Adipocyte (in vitro differentiated cells): ENCODE measurements around the gene PTPRK.

Experiments used
- DNase-seq: peaks from one replicate; pipeline ENCODE4 v3.0.0-alpha.2; 2015; ENCODE audit warnings: low read depth
- H3K27me3 ChIP-seq: replicated peaks from 2 replicates; pipeline ENCODE4 v1.7.0; 2013; ENCODE audit warnings: mild to moderate bottlenecking, low read length, moderate library complexity; ENCODE audit not compliant: control insufficient read depth, insufficient read depth
- H3K36me3 ChIP-seq: 2 replicates; pipeline ENCODE4 v1.7.0; 2013; ENCODE audit warnings: low read length, mild to moderate bottlenecking, moderate library complexity; ENCODE audit not compliant: control insufficient read depth, insufficient read depth, severe bottlenecking
- H3K4me1 ChIP-seq: 2 replicates; pipeline ENCODE4 v1.7.0; 2013; ENCODE audit warnings: mild to moderate bottlenecking, low read length, moderate library complexity; ENCODE audit not compliant: control insufficient read depth, insufficient read depth
- H3K4me3 ChIP-seq: 2 replicates; pipeline ENCODE4 v1.7.0; 2013; ENCODE audit warnings: mild to moderate bottlenecking, low read length, moderate library complexity
- H3K9ac ChIP-seq: 2 replicates; pipeline ENCODE4 v1.7.0; 2013; ENCODE audit warnings: mild to moderate bottlenecking, low read length, moderate library complexity
- H3K9me3 ChIP-seq: 2 replicates; pipeline ENCODE4 v1.7.0; 2013; ENCODE audit warnings: mild to moderate bottlenecking, low read length, moderate library complexity; ENCODE audit not compliant: control insufficient read depth

Gene PTPRK

DNA sequence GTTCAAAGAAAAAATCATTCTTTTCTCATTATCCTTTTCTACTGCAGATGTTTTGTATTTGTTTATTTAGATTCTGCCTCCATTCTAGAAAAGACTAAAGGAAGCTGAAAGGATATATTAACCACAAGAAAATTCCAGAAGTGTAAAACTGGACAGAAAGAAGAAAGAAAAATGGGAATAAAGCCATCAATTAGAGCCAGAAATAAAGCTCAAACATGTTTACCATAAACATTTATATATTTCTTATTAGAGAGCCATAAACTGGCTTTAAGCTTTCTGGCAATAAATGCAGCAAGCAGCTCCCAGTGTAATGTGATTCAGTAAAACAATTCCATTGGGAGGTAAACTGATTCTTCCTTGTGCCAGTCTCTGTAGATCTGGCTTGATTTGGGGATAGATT lies 244.1 kb downstream of the PTPRK start:
- no peak overlapping the region for H3K9ac ChIP-seq

DNA sequence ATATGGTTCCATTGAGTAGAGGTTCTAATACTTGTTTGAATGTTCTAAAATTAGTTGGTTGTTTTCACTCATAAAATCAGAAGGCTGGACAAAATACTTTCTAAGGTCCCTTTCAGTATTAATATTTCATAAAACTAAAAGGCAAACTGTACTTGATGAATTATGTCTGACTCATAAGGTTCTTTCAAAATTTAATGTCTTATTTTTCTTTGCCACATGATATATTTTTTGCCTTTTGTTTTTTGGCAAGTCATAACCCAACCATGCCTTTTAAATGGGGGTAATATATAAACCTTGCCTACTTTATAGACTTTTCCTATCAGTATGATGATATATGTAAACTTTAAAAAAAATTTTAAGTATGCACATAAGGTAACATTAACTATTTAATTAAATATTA lies 244.7 kb downstream of the PTPRK start:
- Histone ChIP-seq H3K27me3 (no peaks in the 10 kb centered on the region), H3K9me3 (no peaks in the 10 kb centered on the region), H3K36me3 (no peaks in the 10 kb centered on the region), H3K4me1 (peaks cover 22% of the 10 kb centered on the region), H3K9ac (no peak overlapping the region), H3K4me3 (no peak overlapping the region)
- DNase-seq: peak; percentile 32

More for the DNA sequence above, 244.1 kb downstream of the PTPRK start:
- no peak overlapping the region for H3K4me3 ChIP-seq
- H3K4me1 ChIP-seq: peaks cover 22% of the 10 kb centered on the region
- H3K36me3 ChIP-seq: no peaks in the 10 kb centered on the region
- DNase-seq: peak; percentile 32
- no peaks in the 10 kb centered on the region for H3K27me3 ChIP-seq
- H3K9me3 ChIP-seq: no peaks in the 10 kb centered on the region

DNA sequence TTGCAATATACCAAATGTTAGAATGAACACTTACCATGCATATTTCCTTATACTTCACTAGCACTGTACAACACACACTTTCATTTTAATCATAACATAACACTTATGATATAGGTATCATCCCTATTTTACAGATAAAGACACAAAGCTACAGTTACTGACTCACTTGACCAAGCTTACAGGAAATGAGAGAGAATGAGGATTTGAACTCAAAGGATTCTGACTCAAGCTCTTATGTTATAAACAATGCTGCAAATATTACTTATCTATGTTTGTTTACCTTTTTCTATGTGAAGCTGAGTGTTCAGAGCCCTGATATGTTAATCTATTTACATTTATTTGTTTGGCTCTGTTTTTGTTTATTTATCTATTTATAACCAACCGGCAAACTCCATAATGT lies 245.4 kb downstream of the PTPRK start:
- Histone ChIP-seq H3K4me3 (no peak overlapping the region), H3K4me1 (peaks cover 22% of the 10 kb centered on the region), H3K27me3 (no peaks in the 10 kb centered on the region), H3K36me3 (no peaks in the 10 kb centered on the region), H3K9me3 (no peaks in the 10 kb centered on the region), H3K9ac (no peak overlapping the region)
- peak; percentile 35 for DNase-seq

DNA sequence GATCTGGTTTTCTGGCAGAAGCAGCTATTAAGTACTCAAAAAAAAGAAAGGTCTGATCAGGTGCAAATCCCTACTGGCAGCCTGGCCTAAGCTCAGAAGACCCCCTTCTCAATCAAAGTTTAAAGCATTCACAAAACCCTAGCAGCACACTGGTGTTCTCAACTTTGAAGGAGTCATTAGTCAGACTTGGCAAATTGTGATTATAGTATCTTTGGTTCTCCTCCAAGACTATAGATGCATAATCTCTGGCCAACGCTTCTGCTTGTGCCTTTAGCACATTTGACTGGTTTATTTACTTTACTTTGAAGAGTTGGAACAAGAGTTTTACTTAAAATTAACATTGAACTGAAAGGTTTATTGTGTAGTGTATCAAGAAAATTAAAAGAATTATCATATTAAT lies 248.9 kb downstream of the PTPRK start:
- no peak for DNase-seq
- Histone ChIP-seq H3K9me3 (no peaks in the 10 kb centered on the region), H3K27me3 (no peaks in the 10 kb centered on the region), H3K36me3 (no peaks in the 10 kb centered on the region), H3K9ac (no peak overlapping the region), H3K4me1 (peaks cover 17% of the 10 kb centered on the region), H3K4me3 (no peak overlapping the region)

DNA sequence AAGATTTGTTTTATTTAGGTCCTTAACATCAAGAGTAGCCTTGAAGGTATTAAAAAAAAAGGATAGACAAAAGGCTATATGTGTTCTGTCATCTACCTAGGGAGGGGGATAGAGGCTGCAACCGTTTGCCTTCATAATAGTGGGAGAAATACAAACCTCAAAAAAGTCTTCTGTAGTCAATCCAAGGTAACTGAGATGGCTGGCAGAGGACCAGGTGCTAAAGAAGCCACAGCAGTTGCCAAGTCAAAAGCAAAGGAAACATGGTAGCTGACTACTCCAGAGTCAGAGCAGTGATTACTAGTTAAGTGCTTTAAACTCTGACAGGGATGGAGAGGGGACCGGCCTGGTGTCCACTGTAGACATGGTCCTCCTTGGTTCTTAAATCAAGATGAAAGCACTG lies 249.4 kb downstream of the PTPRK start:
- H3K9me3 ChIP-seq: no peaks in the 10 kb centered on the region
- DNase-seq: no peak

DNA sequence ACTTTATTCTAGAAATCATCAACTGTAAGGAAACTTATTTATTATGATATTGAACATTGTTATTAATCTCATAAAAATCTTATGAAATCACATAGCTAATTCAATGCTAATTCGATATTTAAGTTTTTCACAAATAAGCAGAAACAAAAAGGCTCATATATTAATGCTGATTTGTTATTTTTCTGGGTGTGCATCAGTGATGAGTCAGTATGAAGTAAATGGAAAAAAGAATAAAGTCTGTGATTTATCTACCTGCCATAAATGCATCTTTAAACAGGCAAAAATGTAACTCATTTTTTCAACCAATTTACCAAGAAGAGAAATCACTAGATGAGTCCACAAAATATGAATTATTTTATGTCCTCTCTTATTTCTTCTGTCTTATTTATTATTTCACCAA lies 253.5 kb downstream of the PTPRK start:
- no peaks in the 10 kb centered on the region for H3K27me3 ChIP-seq
- H3K9me3 ChIP-seq: no peaks in the 10 kb centered on the region
- no peak for DNase-seq
- no peak overlapping the region for H3K9ac ChIP-seq
- H3K36me3 ChIP-seq: no peaks in the 10 kb centered on the region
- no peak overlapping the region for H3K4me3 ChIP-seq
- H3K4me1 ChIP-seq: no peaks in the 10 kb centered on the region

More for the DNA sequence above, 249.4 kb downstream of the PTPRK start:
- H3K9ac ChIP-seq: no peak overlapping the region
- H3K27me3 ChIP-seq: no peaks in the 10 kb centered on the region
- H3K4me3 ChIP-seq: no peak overlapping the region
- H3K36me3 ChIP-seq: no peaks in the 10 kb centered on the region
- H3K4me1 ChIP-seq: peaks cover 12% of the 10 kb centered on the region

DNA sequence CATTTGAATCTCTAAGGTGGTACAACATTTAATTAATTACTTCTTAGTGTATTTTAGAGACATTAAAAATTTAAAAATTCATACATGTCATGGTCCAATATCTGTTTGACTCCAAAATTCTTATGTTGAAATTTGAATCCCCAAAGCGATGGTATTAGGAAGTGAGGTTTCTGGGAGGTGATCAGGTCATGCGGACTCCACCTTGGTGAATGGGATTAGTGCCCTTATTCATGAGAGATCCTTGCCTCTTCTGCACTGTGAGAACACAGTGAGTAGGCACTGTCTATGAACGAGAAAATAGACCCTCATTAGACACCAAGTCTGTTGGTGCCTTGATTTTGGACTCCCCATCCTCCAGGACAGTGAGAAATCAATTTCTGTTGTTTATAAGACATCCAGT lies 254.7 kb downstream of the PTPRK start:
- no peaks in the 10 kb centered on the region for H3K4me1 ChIP-seq
- no peak overlapping the region for H3K4me3 ChIP-seq
- DNase-seq: no peak
- no peaks in the 10 kb centered on the region for H3K36me3 ChIP-seq
- H3K9ac ChIP-seq: no peak overlapping the region
- H3K27me3 ChIP-seq: no peaks in the 10 kb centered on the region
- no peaks in the 10 kb centered on the region for H3K9me3 ChIP-seq

DNA sequence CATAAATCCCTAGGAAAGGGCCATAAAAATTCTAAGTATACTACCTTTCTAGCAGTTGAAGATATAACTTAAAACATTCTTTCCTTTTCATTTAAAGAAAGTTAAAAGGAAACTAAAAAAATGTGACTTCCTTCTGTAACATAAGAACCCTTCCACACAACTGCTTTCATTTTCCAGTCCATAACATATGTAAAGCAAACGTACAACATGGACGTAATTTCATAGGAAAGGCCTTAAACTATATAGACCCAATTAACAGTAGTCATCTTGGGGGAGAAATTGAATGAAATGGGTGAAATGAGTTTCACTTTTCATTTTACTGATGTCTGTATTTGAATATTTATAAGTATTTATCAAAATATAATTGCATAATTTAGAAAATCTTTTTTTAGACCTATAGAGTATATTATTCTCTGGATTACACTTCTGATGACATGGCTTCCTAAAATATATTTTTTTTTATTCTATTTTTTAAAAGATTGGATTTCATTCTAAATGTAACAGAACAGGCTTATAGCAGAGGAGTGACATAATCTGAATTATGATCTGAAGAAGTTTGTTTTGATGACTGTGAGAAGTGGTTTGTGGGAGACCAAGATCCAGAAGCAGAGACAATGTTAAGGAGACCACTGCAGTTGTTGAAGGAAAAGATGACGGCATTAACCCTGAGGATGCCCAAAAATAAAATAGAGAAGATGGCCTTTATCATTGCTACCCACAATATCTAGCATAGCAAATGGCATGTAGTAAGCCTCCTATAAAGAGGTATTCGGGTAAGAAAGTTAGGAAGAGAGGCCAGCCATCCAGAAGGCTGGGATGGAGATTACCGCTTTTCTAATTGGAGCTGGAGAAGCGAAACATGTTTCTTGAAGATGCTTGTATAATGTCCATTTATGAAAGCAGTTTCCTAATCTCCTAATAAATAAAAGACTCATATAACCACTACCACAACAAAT lies 260.4 kb downstream of the PTPRK start:
- H3K4me1 ChIP-seq: peaks cover 24% of the 10 kb centered on the region
- H3K4me3 ChIP-seq: peak overlapping the region; percentile 77
- DNase-seq: peak; percentile 31
- no peaks in the 10 kb centered on the region for H3K27me3 ChIP-seq
- no peaks in the 10 kb centered on the region for H3K36me3 ChIP-seq
- H3K9ac ChIP-seq: peak overlapping the region; percentile 51
- no peaks in the 10 kb centered on the region for H3K9me3 ChIP-seq

DNA sequence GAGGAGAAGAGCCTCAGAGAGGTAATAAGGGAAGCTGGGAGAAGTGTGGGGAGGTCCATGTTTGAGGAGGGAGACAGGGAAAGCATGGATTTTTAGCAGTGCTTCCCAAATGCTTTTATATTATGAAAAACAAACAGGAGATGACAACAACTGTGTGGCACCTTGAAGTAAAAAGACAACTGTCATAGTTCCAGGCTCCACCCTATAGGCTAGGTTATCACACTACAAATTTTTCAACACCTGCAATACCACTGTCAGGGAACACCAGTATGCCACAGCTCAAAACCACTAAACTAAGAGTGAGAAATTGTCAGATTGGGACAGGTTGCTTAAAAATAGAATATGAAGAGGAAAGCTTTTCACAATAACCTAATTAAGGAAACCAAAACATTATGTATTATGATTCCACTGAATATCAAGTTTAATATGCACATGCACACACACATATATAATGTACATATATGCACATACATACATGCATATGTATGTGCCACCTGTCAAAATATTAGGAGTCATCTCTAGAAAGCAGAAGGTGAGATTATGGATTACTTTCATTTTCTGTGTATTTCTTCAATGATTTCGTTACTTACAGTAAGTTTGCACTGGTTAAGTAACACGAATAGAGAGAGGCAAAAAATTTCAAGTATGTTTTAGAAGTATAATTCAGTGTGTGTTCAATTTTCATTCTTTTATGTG lies 261.2 kb downstream of the PTPRK start:
- Histone ChIP-seq H3K9ac (peak overlapping the region; percentile 51), H3K27me3 (no peaks in the 10 kb centered on the region), H3K4me1 (peaks cover 24% of the 10 kb centered on the region), H3K36me3 (no peaks in the 10 kb centered on the region), H3K9me3 (no peaks in the 10 kb centered on the region), H3K4me3 (peak overlapping the region; percentile 77)
- DNase-seq: peak; percentile 4

DNA sequence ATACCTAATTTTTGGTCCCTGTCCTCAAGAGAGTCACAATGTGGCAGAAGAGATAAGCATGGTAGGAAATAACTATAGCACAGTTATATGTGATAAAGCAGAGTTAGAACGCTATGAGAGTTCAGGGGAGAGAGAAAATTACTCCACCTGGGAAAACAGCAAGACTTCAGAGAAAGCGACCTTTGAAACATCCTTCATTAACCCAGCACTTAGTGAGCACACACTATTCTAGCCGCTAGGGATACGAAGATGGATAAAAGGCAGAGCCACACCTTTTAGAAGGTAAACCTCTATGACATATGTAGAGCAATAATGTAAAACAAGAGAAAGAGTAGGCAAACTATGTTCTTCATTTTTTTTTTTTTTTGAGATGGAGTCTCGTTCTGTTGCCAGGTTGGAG lies 264.3 kb downstream of the PTPRK start:
- Histone ChIP-seq H3K9me3 (no peaks in the 10 kb centered on the region), H3K9ac (no peak overlapping the region), H3K27me3 (no peaks in the 10 kb centered on the region), H3K4me1 (peaks cover 24% of the 10 kb centered on the region), H3K36me3 (no peaks in the 10 kb centered on the region), H3K4me3 (no peak overlapping the region)
- DNase-seq: no peak

DNA sequence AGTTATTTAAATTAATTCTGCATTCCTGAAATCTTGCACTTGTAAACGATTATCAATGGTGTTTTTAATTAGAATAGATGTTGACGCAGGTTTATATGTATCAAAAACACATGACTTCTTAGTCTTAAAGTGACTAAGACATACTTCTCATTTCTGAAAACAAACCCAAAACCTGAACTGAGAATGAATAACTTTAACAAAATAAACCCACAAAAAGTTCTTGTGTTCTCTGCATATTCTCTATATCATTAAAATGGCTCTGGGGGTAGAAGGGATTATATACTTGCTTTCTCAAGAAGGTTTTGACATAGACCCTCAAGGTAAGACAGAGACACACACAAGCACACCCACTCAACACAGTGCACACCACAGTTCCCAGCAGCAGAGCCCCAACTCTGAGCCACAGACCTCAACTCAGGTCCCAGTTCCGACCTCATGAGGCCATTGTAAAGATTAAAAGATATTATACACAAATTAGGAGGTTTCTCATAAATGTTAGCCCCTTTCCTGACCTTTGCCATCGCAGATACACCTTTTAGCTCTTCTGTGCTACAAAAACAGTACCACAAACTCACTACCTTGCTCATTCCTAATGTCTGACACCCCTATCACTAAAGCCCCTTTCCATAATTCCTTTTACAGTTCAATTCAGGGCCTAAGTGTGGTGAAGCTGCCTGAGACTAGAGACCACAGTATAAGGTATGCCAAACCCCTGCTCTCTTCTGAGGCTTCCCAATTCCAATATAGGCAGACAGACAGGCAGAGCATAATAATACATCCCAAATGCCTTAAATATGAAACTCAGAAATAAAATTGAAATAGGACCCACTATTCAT lies 267.8 kb downstream of the PTPRK start:
- H3K36me3 ChIP-seq: no peaks in the 10 kb centered on the region
- H3K9me3 ChIP-seq: no peaks in the 10 kb centered on the region
- H3K4me1 ChIP-seq: no peaks in the 10 kb centered on the region
- no peaks in the 10 kb centered on the region for H3K27me3 ChIP-seq
- peak; percentile 41 for DNase-seq
- H3K4me3 ChIP-seq: no peak overlapping the region
- H3K9ac ChIP-seq: no peak overlapping the region
